GM21367 (cell line): ENCODE results near the gene AHNAK2.

Experiments used
- ATAC-seq: cut with Tn5 transposase; IDR thresholded peaks from one replicate; pipeline ENCODE4 v1.9.1; 2021; ENCODE audit not compliant: unreplicated experiment

AHNAK2 gene

GRCh38 chr14:104986487-104987164 is 8.5 kb upstream of the AHNAK2 start:
- ATAC-seq: no peak

- ATAC-seq: peak; percentile 89
These were observed 7.7 kb upstream of the AHNAK2 start, which contains the start of gene CLBA1 for GRCh38 chr14:104985675-104986486. TSS of gene CLBA1 (plus strand) at chr14:104985788. CDS start at chr14:104986432, 644 bp downstream.

DNA sequence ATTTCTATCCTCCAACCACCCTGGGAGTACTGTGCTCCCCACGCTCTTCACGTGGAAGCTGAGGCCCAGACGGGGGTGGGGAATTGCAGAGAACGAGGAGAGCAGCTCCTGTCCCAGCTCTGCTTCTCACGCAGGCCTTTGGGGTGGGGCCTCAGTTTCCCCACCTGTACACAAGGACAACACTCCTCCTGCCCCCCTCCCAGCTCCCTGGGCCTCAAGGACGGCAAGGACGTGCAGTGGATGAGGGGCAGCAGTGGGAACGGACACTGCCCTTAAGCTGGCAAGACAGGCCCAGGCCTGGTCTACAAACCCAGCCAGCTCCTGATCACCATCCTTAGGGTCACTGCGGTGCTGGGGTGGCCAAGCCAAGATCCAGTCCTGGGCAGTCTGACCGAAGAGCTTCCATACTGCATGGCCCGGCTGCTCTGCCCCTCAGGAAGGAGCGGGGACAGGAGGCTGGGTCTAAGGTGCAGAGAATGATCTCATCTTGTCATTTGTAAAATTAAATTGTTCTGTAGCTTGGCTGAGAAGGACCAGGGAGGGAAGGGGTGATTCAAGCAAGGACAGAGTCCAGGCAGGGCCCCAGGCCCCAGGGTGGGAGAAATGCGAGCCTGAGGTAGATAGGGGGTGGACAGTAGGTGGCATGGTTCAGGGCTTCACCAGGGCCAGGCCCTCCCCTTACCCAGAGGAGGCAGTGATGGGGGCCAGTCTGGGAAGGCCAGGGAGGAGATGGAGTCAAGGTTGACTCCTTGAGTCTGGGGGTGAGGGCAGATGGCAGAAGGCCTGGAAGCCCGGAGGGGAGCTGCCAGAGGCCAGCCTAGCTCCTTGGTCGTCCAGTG is 6.1 kb upstream of the AHNAK2 start:
- ATAC-seq: no peak

DNA sequence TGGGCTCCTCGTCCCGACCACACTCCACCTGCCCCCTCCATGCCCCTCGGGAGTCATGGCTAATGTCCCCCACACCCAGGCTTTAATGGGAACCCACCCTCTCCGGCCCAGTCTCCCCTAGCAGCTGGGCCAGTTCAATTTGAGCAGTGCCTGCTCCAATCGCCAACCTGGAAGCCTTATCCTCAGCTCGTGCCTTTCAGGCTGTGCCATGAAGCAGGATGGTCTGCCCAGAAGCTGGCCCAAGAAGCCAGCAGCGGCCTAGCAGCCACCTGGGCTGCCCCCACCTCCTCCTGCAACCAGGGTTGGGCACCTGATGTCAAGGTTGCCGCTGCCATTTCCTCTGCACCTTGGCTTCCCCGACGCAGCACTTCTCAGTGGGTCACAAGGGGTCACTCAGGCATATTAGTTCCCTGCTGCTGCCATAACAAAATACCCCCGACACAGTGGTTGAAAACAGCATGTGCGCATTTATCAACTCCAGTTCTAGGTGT is 5.1 kb upstream of the AHNAK2 start:
- ATAC-seq: no peak

DNA sequence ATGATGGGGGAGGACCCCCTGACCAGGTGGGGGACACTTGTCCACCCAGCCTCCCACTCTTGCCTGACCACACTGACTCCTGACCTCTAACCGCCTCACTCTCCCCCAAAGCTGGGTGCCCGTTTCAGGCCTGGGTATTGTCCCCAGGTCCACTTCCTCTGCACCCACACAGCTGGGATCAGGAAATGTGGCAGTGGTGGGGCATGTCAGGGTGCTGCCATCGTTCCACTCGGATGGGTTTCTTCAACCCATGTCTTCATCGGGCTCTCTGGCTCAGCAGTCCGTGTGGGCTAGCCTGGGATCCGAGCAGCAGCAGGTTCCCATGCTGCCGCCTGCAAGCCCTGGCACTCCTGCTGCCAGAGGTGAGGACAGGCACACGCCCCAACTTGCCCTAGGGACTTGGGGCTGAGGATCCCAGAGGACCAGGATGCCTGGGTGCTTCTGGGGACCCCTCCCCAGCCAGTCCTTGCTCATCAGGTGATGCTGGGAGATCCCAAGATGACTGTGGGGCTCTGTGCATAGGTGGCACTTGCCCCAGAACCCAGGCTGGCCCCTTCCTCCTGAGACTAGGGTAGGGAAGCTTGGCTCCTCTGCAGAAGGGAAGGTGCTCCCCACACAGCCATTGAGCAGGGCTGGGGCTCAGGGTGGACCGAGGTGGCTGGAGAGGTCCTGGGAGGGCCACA is 4.5 kb upstream of the AHNAK2 start:
- no peak for ATAC-seq

GRCh38 chr14:104981699-104982541 is 3.7 kb upstream of the AHNAK2 start:
- ATAC-seq: no peak

GRCh38 chr14:104980611-104981531 is 2.7 kb upstream of the AHNAK2 start:
- ATAC-seq: no peak

DNA sequence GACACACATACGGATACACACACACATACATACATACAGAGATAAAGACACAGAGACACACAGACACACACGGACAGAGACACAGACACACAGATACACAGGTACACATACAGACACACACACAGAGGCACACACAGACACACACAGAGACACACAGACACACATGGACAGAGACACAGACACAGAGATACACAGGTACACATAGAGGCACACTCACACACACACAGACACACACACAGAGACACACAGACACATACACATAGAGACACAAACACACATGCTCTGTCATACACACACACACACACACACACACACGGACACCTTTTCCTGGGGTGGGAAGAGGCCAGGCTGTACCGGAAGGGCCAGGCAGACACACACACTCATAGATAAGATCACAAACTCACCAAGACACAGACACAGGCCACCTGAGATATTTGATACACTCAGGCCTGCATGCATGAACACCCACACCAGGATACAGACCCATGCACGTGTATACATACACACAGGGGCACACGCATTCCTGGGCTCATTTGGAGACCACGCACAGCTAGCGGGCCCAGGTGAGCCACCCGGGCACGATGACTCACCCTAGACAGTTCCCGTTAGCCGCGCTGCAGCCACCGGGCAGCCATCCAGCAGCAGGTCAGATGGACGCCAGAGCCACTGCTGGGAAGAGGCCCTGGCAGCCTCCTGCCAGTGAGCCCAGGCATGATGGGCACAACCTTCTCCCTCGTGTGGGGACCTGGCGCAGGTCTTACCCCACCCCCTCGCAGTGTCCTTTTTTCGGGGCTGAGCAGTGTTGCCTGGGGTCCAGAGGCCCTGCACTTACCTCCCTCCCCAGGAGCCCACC is 1.8 kb upstream of the AHNAK2 start:
- ATAC-seq: no peak

GRCh38 chr14:104978746-104979691 is 845 bp upstream of the AHNAK2 start:
- ATAC-seq: no peak

DNA sequence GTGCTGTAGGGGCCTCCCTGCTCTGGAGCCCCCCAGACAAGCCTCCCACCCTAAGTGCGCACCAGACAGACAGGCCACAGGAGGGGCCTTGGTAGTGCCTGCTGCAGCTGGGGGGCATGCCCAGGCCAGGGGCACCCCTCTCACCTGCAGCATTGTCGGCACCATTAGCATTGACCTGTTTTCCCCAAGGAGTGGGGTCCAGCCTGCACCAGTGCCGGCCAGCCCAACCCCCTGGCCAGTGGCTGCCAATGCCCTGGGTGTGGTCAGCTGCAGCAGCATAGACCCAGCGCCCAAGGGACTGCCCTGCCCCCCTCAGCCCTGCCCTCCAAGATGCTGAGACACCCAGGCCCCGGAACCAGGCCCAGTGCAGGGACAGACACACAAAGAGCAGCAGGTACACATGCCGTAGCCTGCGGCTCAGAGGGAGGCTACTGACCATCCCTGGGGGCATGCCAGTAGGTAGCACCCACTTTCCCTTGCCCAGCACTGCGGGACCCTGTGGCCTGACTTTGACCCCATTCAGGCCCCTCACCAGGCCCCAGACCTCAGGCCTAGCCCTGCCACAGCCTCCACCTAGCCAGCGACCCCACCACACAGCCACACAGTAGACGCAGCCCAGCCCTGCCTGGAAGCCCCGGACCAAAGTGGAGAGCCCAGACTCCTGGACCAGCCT is 1.0 kb downstream of the AHNAK2 start:
- ATAC-seq: no peak

- no peak for ATAC-seq
These were observed 1.8 kb downstream of the AHNAK2 start for GRCh38 chr14:104976198-104977007.

DNA sequence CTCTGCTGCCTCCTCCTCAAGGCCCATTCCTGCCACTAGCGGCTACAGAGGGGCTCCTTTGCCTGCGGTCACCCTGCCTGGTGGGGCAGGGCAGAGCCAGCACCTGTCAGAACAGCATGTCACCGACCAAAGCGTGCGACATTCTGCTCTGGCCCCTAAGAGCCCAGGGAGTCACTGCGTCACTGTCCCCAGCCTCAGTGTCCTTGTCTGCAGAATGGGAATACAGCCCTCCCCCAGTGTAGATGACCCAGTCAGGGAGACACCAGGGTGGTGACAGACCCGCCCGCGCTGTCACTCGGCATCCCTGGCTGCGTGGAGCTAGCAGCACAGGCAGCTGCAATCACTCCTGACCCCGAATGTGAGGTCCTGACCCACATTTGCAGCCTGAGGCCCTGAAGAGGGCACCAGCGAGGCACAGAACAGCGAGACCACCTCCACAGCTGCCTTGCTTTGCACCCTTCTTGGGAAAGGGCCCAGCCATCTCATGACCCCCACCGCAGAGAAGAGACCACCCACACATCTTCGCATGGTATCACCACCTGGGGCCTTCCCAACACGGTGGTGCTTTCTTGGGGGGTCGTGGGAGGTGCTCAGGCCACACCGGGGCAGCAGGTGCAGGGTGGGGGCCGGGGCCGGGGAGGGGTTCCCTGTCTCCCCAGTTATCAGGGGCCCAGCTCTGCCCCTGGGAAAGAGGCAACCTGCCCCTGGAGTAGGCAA is 2.5 kb downstream of the AHNAK2 start:
- ATAC-seq: no peak

- ATAC-seq: no peak
These were observed 3.3 kb downstream of the AHNAK2 start for GRCh38 chr14:104974665-104975390.

DNA sequence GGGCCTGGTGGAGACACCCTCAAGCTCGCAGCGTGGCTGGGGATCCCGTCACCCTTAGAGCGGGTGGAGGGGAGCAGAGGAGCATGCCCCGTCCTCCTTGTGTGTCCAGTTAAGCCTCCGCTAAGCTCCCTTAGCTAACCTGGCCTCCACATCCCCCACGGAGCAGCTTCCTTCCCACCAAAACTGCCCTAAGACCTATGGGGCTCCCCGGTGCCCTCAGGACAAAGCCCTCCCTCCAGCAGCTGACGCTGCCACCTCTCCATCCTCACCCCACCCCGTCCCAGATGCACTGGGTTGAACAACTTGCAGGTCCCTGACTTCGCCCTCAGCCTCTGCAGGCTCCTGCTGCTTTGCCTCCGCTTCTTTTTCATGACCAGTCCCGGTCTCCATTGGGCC is 4.0 kb downstream of the AHNAK2 start:
- ATAC-seq: no peak
